H1 (cell line): Measurements from ENCODE around the gene YAP1. TPM values are rescaled to one million over a fixed set of nuclear protein-coding genes. Genes with fewer than 3 reads are reported as not detected.

Experiments used
- SAP30 ChIP-seq: fragments of 300-600 bp; sonication (generic); IDR thresholded peaks from 2 replicates; pipeline ENCODE4 v1.7.1; 2012; ENCODE audit warnings: low read length, moderate library complexity, mild to moderate bottlenecking, inconsistent platforms; ENCODE audit not compliant: insufficient read depth, insufficient replicate concordance
- polyA plus RNA-seq, 7 experiments: library from polyadenylated mRNA; depleted of rRNA in 3 of 7; stranded (reverse) in 5 of 7; unstranded in 2 of 7; fragments of >200 nt in 5 of 7; fragments of 200-250 nt in 2 of 7; gene quantifications; 1 replicate in 5 of 7; 2 replicates in 1 of 7; 4 replicates in 1 of 7; pipeline versions ENCODE4 v1.2.1 to v1.2.3, GENCODE V29; 2011 to 2013; ENCODE audit warnings: missing spikeins in 2 of 7, mixed read lengths in 2 of 7
- total RNA-seq: library from RNA; stranded (reverse); fragmentation: NEBNext Ultra II Directional; extraction: Animal tissue kit (Norgen Biotek cat#: 25700); gene quantifications from 2 replicates; pipeline ENCODE4 v1.2.1, GENCODE V29; 2021

Gene YAP1
- total and polyA plus RNA-seq, 2 of the 8 experiments (the other 6 are each of a cell fraction or from before 2014, with no cell fraction given), result 62.0 to 108 TPM

- TF ChIP-seq SAP30, result no peak
Measured at GRCh38 chr11:102157219-102157618, 47.0 kb downstream of the YAP1 start (continued).
